Endothelial cell of umbilical vein (primary cell): ENCODE results near the gene RPRD1A. TPM values are rescaled to one million over a fixed set of nuclear protein-coding genes. Genes with fewer than 3 reads are reported as not detected.

Experiments
- BruUV-seq: library from RNA; stranded (reverse); fragments of 400-500 nt; replicated peaks from 2 replicates; lab custom pipeline; 2021; lab: Mats Ljungman, UMichigan
- CTCF ChIA-PET: fragments of 300-600, 350-600 bp; sonication (Branson Sonifier 250); formaldehyde crosslinking; loops from one replicate; lab custom pipeline; 2021; ENCODE audit warnings: antibody characterized with exemption, inconsistent platforms; lab: Charles Lee
- POLR2A ChIA-PET: fragments of 300-600, 350-600 bp; sonication (Branson Sonifier 250); formaldehyde crosslinking; loops from one replicate; lab custom pipeline; 2021; ENCODE audit warnings: antibody characterized with exemption, inconsistent platforms; lab: Charles Lee
- DNase-seq: peaks from one replicate; pipeline ENCODE4 v3.0.0-alpha.2; 2011; ENCODE audit warnings: low read depth, low spot score
- FAIRE-seq: peaks from 2 replicates; lab custom pipeline; 2011; peaks lifted over from hg19 to GRCh38; lab: Jason Lieb, UNC
- H2AFZ ChIP-seq: 2 replicates; pipeline ENCODE4 v1.6.0; 2012; ENCODE audit warnings: low read depth, low read length, control low read depth, inconsistent platforms
- H3K27ac ChIP-seq: 2 replicates; pipeline ENCODE4 v1.5.1; 2011; ENCODE audit warnings: low read depth, mild to moderate bottlenecking, control low read depth, low read length, moderate library complexity; ENCODE audit not compliant: insufficient read depth
- H3K27me3 ChIP-seq, 2 experiments: 2 replicates each; pipeline versions ENCODE4 v1.6.0 to v1.6.1; 2011; ENCODE audit warnings: low read length in 2 of 2, mixed read lengths in 1 of 2; ENCODE audit not compliant: control insufficient read depth in 2 of 2, insufficient read depth in 2 of 2
- H3K36me3 ChIP-seq, 2 experiments: 2 replicates in 1 of 2; 3 replicates in 1 of 2; pipeline ENCODE4 v1.5.1; 2011; ENCODE audit warnings: low read length in 2 of 2, mild to moderate bottlenecking in 1 of 2, moderate library complexity in 1 of 2; ENCODE audit not compliant: control insufficient read depth in 2 of 2, insufficient read depth in 2 of 2; ENCODE audit errors: extremely low read depth in 1 of 2
- H3K4me1 ChIP-seq: 3 replicates; pipeline ENCODE4 v1.5.1; 2011; ENCODE audit warnings: mild to moderate bottlenecking, low read length; ENCODE audit not compliant: control insufficient read depth, insufficient read depth; ENCODE audit errors: extremely low read depth
- H3K4me2 ChIP-seq: 2 replicates; pipeline ENCODE4 v1.6.1; 2011; ENCODE audit warnings: low read length, control low read depth, mixed read lengths; ENCODE audit not compliant: insufficient read depth
- H3K4me3 ChIP-seq, 3 experiments: fragments of 200-600 bp in 1 of 3; sonication (generic), shearing (Covaris generic) in 1 of 3; replicated peaks in 1 of 3; 2 replicates each; pipeline ENCODE4 v1.5.1; 2011 to 2016; ENCODE audit warnings: control low read depth in 3 of 3, low read length in 3 of 3, mild to moderate bottlenecking in 2 of 3, inconsistent platforms in 1 of 3, low read depth in 1 of 3, moderate library complexity in 1 of 3; ENCODE audit not compliant: insufficient read depth in 1 of 3
- H3K79me2 ChIP-seq: 2 replicates; pipeline ENCODE4 v1.6.0; 2012; ENCODE audit warnings: low read length, inconsistent platforms; ENCODE audit not compliant: control insufficient read depth, insufficient read depth
- H3K9ac ChIP-seq: replicated peaks from 2 replicates; pipeline ENCODE3; 2011; ENCODE audit warnings: low read length, control low read depth; ENCODE audit not compliant: insufficient read depth; ENCODE audit errors: extremely low read depth
- H3K9me1 ChIP-seq: replicated peaks from 3 replicates; pipeline ENCODE4 v1.6.0; 2011; ENCODE audit warnings: mild to moderate bottlenecking, low read length; ENCODE audit not compliant: control insufficient read depth, insufficient read depth; ENCODE audit errors: extremely low read depth
- H3K9me3 ChIP-seq: replicated peaks from 2 replicates; pipeline ENCODE4 v1.5.1; 2012; ENCODE audit warnings: low read length, inconsistent platforms; ENCODE audit not compliant: control insufficient read depth, insufficient read depth
- H4K20me1 ChIP-seq: replicated peaks from 2 replicates; pipeline ENCODE3; 2011; ENCODE audit warnings: mild to moderate bottlenecking, low read length; ENCODE audit not compliant: control insufficient read depth, insufficient read depth; ENCODE audit errors: extremely low read depth
- CTCF ChIP-seq, 2 donors: IDR thresholded peaks; 1 replicate in 1 of 2; 2 replicates in 1 of 2; pipeline ENCODE4 v1.5.1; 2011; ENCODE audit warnings: low read length in 2 of 2, mild to moderate bottlenecking in 2 of 2, moderate library complexity in 2 of 2, control low read depth in 1 of 2, inconsistent platforms in 1 of 2, low read depth in 1 of 2; ENCODE audit not compliant: insufficient read depth in 1 of 2; ENCODE audit errors: extremely low read depth in 1 of 2
- EZH2 ChIP-seq: IDR thresholded peaks from 2 replicates; pipeline ENCODE4 v1.6.1; 2012; ENCODE audit warnings: borderline replicate concordance, low read depth, mild to moderate bottlenecking, moderate library complexity, low read length, inconsistent platforms; ENCODE audit not compliant: severe bottlenecking
- FOS ChIP-seq: IDR thresholded peaks from 2 replicates; pipeline ENCODE4 v1.6.1; 2011; ENCODE audit warnings: mild to moderate bottlenecking, low read length, moderate library complexity, borderline replicate concordance; ENCODE audit not compliant: insufficient read depth
- GATA2 ChIP-seq: IDR thresholded peaks from 2 replicates; pipeline ENCODE4 v1.7.0; 2011; ENCODE audit warnings: low read depth, mild to moderate bottlenecking, moderate library complexity, mixed read lengths, low read length; ENCODE audit not compliant: insufficient read length, insufficient read depth
- JUN ChIP-seq: IDR thresholded peaks from 2 replicates; pipeline ENCODE4 v1.6.1; 2011; ENCODE audit warnings: borderline replicate concordance, low read depth; ENCODE audit not compliant: insufficient read length, insufficient read depth
- MAX ChIP-seq: IDR thresholded peaks from 2 replicates; pipeline ENCODE4 v1.6.1; 2011; ENCODE audit not compliant: insufficient read depth, insufficient read length
- MYC ChIP-seq: IDR thresholded peaks from one replicate; pipeline ENCODE4 v1.6.1; 2011; ENCODE audit warnings: mild to moderate bottlenecking, low read depth, low read length
- POLR2A ChIP-seq: IDR thresholded peaks from 2 replicates; pipeline ENCODE4 v1.6.1; 2012; ENCODE audit warnings: low read depth, mild to moderate bottlenecking, control low read depth, low read length
- POLR2AphosphoS5 ChIP-seq: IDR thresholded peaks from 2 replicates; pipeline ENCODE4 v1.6.1; 2012; ENCODE audit warnings: low read depth, mild to moderate bottlenecking, control low read depth, low read length, moderate library complexity; ENCODE audit not compliant: insufficient read depth
- dilution Hi-C: fragments of 300-500 bp; cut with MboI; formaldehyde crosslinking; loops from one replicate; pipeline ENCODE4 v1.15.0; 2019; ENCODE audit warnings: low sequenced_read_pairs; ENCODE audit not compliant: extremely low pct_ligation_motif_present
- intact Hi-C: fragments of 100-400 bp; cut with micrococcal nuclease; formaldehyde crosslinking; loops from one replicate; pipeline ENCODE4 v1.10.0; 2022
- polyA plus RNA-seq, 4 experiments: library from polyadenylated mRNA; depleted of rRNA in 3 of 4; stranded (reverse) in 3 of 4; unstranded in 1 of 4; fragments of >200 nt; gene quantifications; 2 replicates each; pipeline versions ENCODE4 v1.2.1 to v1.2.3, GENCODE V29; 2011 to 2012; ENCODE audit warnings: missing spikeins in 1 of 4
- total RNA-seq: library from RNA; stranded (reverse); gene quantifications from 2 replicates; pipeline ENCODE4 v1.2.3, GENCODE V29; 2021

Gene RPRD1A
- total and polyA plus RNA-seq, 2 donors (not counting 3 experiments of a cell fraction or from before 2014, with no cell fraction given): 13.5 to 50.7 TPM

- dilution Hi-C loops (no loop called here), intact Hi-C loops (no loop called here)
- no peak overlapping the region for H3K27ac ChIP-seq
- FAIRE-seq: no peak
- no peaks in the 10 kb centered on the region for H3K9me1 ChIP-seq
- H2AFZ ChIP-seq: no peak overlapping the region
- H3K27me3 ChIP-seq: no peaks in the 10 kb centered on the region
- BruUV-seq: no TSS peak
- no peaks in the 10 kb centered on the region for H4K20me1 ChIP-seq
- H3K36me3 ChIP-seq: no peaks in the 10 kb centered on the region
- DNase-seq: no peak
- H3K9me3 ChIP-seq: no peaks in the 10 kb centered on the region
- ChIA-PET CTCF (interaction anchor here (1.2 to 1.4 kb wide), 2 partner anchors 11 to 277 kb away, joined by 3 to 8 read pairs; no protein-coding TSS in a partner anchor), POLR2A (no interaction called here)
- no peaks in the 10 kb centered on the region for H3K4me1 ChIP-seq
- H3K4me3 ChIP-seq: no peak overlapping the region
- H3K79me2 ChIP-seq: no peaks in the 10 kb centered on the region
- no peak for TF ChIP-seq POLR2A
- TF ChIP-seq CTCF (IDR thresholded peaks at IDR 0.05; ENCODE audit: extremely low read depth in 1 of 2, insufficient read depth in 1 of 2, low read depth in 1 of 2, low read length in 2 of 2): no peak
- TF ChIP-seq MAX: no peak
- TF ChIP-seq POLR2AphosphoS5: no peak
- no peak for TF ChIP-seq FOS
- no peak for TF ChIP-seq MYC
- no peak for TF ChIP-seq GATA2
- no peak for TF ChIP-seq JUN
- TF ChIP-seq EZH2: no peak
- H3K4me2 ChIP-seq: no peak overlapping the region
- H3K9ac ChIP-seq: no peak overlapping the region
Measured at GRCh38 chr18:36006997-36007396, 60.4 kb downstream of the RPRD1A start.
